HG03139 (cell line): Measurements from ENCODE around the gene DRD4.
"Not testable (repeated sequence)": the region's sequence is repeated elsewhere in the genome, so short reads cannot be mapped to it uniquely, and the experiment has no call there.

Experiments used
- ATAC-seq: cut with Tn5 transposase; IDR thresholded peaks from one replicate; pipeline ENCODE4 v1.9.1; 2021; ENCODE audit not compliant: unreplicated experiment

DRD4 gene

DNA sequence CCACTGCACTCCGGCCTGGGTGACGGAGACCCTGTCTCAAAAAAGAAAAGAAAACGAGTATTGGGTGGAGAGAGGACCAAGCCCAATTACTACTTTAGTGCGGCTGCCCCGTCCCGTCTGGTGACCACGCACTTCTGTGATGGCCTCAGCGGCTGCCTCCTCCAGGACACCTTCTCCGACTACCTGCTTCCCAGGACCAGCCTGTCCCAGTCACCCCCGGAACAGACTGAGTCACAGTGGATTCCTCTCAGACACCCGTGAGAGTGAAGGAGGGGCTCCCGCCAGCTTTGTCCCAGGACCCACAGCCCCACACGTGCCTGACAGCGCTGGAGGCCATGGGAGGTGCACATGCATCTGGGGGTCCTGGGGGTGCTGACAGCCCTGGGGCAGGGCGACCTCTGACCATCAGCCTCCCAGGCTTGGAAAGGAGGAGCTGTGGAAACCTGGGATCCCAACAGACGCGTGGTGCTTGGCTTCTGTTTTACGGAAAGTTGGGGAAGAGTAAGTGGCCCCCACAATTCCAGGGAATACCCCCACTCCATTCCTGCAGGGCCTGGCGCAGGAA lies 4.8 kb downstream of the DRD4 start:
- no peak for ATAC-seq

- no peak for ATAC-seq
These were observed 6.3 kb downstream of the DRD4 start for GRCh38 chr11:643366-643765.

DNA sequence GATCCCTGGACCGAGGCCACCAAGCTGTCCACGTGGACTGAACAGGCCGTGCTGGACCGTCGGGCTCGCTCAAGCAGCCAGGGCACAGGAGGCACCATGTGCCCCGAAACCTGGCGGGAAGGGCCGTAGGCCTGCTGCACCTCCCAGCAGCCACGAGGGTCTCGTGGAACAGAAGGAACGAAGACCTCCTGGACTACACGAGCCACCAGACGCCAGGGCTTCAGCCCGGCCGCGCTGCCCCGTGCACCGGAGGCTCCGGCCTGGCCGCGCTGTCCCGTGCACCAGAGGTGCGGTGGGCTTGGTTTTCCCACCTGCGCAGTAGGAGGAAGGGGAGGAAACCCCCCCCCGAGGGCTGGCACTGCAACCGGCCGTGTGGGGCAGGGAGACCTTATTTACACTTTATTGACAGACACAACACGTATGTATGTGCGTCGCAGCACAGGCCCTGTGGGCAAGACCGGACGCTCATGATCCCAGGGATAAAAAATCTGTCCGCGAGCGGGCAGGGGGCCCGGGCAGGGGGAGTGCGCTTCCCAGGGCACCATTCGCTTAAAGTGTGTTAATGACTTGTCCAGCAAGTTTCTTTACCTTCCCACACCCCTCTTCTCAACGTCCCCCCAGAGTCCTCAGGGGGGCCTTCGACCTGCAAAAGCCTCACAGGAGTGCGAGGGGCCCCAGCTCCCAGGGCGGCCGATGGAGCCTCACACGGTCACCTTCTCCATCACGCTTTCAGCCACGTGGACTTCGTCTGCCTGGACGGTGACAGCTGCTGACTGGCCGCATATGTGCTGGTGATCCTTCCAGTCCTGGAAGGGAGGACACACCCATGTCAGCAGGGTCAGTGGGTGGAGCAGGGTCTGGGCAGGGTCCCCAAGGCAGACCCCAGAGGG lies 7.0 kb downstream of the DRD4 start:
- no peak for ATAC-seq

GRCh38 chr11:645536-645935 lies 8.5 kb downstream of the DRD4 start:
- no peak for ATAC-seq

DNA sequence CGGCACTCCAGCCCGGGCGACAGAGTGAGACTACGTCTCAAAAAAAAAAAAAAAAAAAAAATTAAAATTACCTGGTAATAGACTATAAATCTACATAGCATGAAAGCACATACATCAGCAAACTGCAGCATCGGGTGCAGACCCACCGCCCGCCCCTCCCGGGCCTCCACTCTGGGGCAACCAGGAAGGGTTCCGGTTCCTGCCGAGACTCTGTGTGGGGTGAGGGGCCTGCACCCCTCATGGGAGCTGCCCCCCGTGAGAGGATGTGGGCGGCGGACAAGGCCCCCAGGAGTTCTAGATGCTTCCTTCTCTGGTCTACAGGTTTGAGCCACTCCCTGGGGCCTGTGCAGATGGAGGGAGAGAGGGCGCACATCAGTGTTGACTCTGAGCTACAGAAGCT lies 9.1 kb downstream of the DRD4 start:
- ATAC-seq = no peak

- ATAC-seq = not testable (repeated sequence)
These were observed 10.6 kb downstream of the DRD4 start for GRCh38 chr11:647672-648158.

- no peak for ATAC-seq
These were observed 13.4 kb downstream of the DRD4 start for GRCh38 chr11:650482-650881.

DNA sequence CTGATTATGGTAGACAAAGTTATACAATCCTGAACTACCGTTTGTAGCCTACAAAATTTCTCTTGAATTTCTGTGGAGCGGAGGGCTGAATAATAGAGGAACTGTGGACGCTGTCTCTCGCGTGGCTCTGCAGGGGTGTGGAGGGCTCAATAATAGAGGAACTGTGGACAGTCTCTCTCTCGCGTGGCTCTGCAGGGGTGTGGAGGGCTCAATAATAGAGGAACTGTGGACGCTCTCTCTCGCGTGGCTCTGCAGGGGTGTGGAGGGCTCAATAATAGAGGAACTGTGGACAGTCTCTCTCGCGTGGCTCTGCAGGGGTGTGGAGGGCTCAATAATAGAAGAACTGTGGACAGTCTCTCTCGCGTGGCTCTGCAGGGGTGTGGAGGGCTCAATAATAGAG lies 16.1 kb downstream of the DRD4 start:
- not testable (repeated sequence) for ATAC-seq

DNA sequence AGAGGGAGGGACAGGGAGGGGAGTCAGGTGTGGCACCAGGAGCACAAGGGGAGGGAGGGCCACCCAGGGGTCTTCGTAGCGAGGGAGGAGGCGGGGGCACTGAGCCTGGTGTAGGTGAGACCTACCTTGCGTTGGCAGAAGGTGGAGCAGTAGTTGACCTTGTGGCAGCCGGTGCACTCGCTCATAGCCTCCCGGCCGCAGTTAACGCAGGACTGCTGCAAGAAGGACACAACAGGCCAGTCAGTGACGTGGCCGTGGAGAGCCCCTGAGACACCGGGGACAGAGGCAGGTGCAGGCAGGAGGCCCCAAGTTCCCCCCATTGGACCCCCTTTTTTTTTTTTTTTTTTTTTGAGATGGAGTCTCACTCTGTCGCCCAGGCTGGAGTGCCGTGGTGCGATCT lies 16.8 kb downstream of the DRD4 start:
- ATAC-seq = no peak

GRCh38 chr11:654444-654843 lies 17.4 kb downstream of the DRD4 start:
- not testable (repeated sequence) for ATAC-seq

- ATAC-seq = no peak
These were observed 18.1 kb downstream of the DRD4 start for GRCh38 chr11:655036-655726.

DNA sequence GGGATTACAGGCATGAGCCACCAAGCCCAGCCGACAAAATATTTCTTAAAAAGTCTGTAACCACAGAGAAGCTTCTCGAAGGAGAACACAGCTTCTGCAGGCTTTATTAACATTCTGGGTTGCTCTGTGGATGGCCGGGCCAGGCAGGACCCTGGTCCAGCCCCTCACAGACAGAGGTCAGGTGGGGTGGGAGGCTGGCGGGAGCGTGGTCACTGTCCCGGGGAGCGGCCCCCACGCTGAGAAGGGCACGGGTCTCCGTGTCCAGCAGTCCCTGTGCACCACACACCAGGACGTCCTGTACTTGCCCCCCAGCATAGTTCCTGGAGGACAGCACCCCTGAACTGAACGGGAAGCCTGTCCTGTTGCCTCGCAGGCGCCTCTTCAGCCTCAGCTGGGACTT lies 19.4 kb downstream of the DRD4 start:
- no peak for ATAC-seq

DNA sequence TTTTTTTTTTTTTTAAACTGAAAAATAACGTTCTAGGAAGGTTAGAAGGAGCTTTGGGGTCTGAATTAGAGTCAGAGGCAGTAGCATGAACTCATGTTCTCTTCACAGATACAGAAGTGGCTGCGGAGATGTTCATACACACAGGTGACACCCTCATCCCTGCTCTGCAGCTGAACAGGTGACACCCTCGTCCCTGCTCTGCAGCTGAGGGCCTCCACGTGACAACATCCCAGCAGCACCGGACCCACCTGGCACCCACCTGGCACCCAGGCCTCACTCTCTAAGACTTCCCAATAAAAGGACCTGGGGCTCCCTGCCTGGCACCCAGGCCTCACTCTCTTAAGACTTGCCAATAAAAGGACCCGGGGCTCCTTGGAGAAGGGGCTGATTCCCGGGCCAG lies 19.8 kb downstream of the DRD4 start:
- ATAC-seq = no peak

- ATAC-seq = no peak
These were observed 20.6 kb downstream of the DRD4 start for GRCh38 chr11:657691-658126.

DNA sequence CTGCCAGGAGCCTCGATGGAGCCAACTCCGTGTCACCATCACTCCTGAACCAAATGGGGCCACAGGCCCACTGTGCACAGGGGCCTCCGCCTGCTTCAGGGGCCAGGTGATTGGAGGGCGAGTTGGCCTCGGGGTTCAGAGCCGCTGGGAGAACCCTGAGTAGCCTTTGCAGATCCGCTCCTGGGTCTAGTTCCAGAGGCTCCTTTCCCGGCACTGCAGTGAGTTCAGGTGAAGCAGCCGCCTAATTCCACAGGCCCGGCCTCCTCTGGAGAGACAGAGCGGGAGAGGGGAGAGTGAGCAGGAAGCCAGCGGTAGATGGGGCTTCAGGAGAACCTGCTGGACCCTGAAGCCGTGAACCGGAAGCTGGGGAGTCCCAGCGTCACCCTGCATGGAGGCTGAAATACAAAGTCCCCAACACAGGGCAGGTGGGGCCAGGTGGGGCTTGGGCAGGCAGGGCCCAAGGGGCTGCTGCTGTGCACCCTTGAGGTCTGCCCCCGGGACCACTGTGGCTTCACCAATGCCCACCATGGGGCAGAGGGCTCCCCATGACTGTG lies 22.5 kb downstream of the DRD4 start:
- no peak for ATAC-seq

GRCh38 chr11:660281-660680 lies 23.2 kb downstream of the DRD4 start:
- ATAC-seq = no peak

DNA sequence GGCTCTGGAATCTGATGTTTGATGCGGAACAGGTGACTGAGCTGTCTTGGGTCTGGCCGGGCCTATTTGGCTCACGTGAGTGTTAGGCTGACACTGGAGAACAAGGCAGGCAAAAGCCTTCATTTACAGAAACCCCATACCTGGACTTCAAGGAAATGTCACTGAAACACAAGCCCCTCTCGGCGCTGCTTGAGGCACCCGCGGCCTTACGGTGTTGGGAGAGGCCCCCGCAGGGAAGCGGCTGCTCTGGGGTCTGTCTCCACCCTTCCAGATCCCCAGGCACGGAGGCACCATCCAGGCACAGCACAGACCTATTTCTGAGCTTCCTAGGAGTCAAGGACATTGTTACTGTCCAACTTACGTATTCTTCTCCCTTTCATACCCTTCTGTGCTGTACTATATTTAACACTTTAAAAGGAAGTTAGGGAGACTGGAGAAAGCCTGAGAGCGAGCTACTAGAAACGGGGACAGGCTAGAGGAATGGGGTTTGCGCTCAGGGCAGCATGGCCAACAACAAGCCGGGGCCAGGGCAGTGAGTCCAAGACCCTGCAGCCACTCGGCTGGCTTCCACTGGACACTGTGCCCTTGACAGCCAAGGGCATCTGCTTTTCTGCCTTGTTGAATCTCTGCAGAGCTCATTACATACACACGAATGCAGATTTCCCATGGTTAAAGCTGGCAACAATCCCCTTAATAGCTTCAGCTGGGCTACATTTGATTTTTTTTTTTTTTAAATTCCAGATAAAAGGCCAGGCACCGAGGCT lies 23.8 kb downstream of the DRD4 start:
- no peak for ATAC-seq

DNA sequence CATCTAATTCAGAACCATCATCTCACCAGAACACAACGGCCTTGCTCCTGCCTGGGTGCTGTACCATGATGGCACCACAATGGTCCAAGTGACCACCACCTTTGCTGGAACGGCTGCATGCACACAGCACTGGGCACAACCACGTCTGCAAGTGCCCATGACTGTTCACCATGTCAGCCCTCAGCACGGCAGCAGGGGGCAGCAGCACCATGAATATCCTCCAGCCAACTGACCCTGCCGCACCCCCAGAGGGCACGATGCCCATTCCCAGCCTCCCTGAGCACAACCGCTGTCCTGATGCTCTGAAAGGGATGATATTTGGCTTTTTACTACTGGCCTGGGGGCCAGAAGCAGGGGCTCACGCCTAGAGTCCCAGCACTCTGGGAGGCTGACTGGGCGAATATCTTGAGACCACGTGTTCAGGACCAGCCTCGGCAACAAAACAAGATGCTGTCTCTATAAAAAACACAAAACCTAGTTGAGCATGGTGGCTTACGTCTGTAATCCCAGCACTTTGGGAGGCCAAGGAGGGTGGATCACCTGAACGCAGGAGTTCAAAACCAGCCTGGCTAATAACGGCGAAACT lies 25.7 kb downstream of the DRD4 start:
- no peak for ATAC-seq

DNA sequence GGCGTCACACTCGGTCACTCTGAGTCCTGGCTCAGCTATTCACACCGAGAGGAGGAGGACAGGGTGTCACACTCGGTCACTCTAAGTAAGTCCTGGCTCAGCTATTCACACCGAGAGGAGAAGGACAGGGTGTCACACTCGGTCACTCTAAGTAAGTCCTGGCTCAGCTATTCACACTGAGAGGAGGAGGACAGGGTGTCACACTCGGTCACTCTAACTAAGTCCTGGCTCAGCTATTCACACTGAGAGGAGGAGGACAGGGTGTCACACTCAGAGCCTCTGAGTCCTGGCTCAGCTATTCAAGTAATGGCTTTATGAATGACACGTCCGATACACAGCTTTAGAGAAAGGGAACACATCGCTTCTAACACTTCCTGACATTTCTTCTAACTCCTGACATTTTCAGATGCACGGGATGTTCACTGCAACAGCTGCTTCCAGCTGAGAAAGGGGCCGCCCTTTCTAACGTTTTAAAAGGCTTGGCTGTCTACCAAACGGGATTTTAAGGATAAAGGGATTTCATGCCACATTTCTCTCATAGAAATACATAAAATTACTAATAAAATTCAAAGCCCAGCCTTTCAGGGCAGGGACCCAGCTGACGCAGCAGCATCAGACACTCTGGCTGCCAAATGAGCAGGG lies 28.1 kb downstream of the DRD4 start:
- no peak for ATAC-seq

GRCh38 chr11:665704-666281 lies 28.7 kb downstream of the DRD4 start:
- no peak for ATAC-seq
